Astrocyte (in vitro differentiated cells and primary cell): ENCODE results near the gene DZANK1. TPM values are rescaled to one million over a fixed set of nuclear protein-coding genes. Genes with fewer than 3 reads are reported as not detected.
"Not testable (repeated sequence)": the region's sequence is repeated elsewhere in the genome, so short reads cannot be mapped to it uniquely, and the experiment has no call there.

ENCODE experiments used
- DNase-seq: peaks from one replicate; pipeline ENCODE4 v3.0.0-alpha.2; 2010; ENCODE audit warnings: low read depth
- FAIRE-seq: peaks from 2 replicates; lab custom pipeline; 2011; peaks lifted over from hg19 to GRCh38; lab: Jason Lieb, UNC
- H2AFZ ChIP-seq: 2 replicates; pipeline ENCODE4 v1.6.0; 2012; ENCODE audit warnings: low read depth, low read length, inconsistent platforms
- H3K27ac ChIP-seq: 2 replicates; pipeline ENCODE4 v1.5.1; 2011; ENCODE audit warnings: low read depth, low read length, inconsistent platforms
- H3K27me3 ChIP-seq: 2 replicates; pipeline ENCODE4 v1.6.0; 2011; ENCODE audit warnings: low read length, inconsistent platforms; ENCODE audit not compliant: insufficient read depth
- H3K36me3 ChIP-seq: 2 replicates; pipeline ENCODE4 v1.5.1; 2011; ENCODE audit warnings: low read length, inconsistent platforms; ENCODE audit not compliant: insufficient read depth
- H3K4me1 ChIP-seq: 2 replicates; pipeline ENCODE4 v1.5.1; 2011; ENCODE audit warnings: low read length, inconsistent platforms; ENCODE audit not compliant: insufficient read depth
- H3K4me2 ChIP-seq: 2 replicates; pipeline ENCODE4 v1.6.0; 2012; ENCODE audit warnings: low read length, inconsistent platforms
- H3K4me3 ChIP-seq: 2 replicates; pipeline ENCODE4 v1.5.1; 2011; ENCODE audit warnings: low read depth, mild to moderate bottlenecking, low read length, inconsistent platforms; ENCODE audit not compliant: insufficient read depth
- H3K79me2 ChIP-seq: 2 replicates; pipeline ENCODE4 v1.6.0; 2012; ENCODE audit warnings: mild to moderate bottlenecking, low read length, inconsistent platforms; ENCODE audit not compliant: insufficient read depth
- H3K9ac ChIP-seq: 2 replicates; pipeline ENCODE4 v1.6.0; 2012; ENCODE audit warnings: mild to moderate bottlenecking, low read length, inconsistent platforms
- H3K9me3 ChIP-seq: 2 replicates; pipeline ENCODE4 v1.5.1; 2012; ENCODE audit warnings: low read depth, mild to moderate bottlenecking, low read length, inconsistent platforms; ENCODE audit not compliant: insufficient read depth
- H4K20me1 ChIP-seq: 2 replicates; pipeline ENCODE4 v1.6.0; 2012; ENCODE audit warnings: low read length, inconsistent platforms; ENCODE audit not compliant: insufficient read depth
- H3K27ac Mint-ChIP-seq: one replicate; pipeline ENCODE4 v1.8.0; 2021; ENCODE audit warnings: mild to moderate bottlenecking, mixed read lengths; ENCODE audit not compliant: unreplicated experiment
- H3K27me3 Mint-ChIP-seq: one replicate; pipeline ENCODE4 v1.8.0; 2021; ENCODE audit warnings: low read depth, mixed read lengths; ENCODE audit not compliant: unreplicated experiment
- H3K36me3 Mint-ChIP-seq: one replicate; pipeline ENCODE4 v1.8.0; 2021; ENCODE audit warnings: low read depth, mixed read lengths; ENCODE audit not compliant: unreplicated experiment
- H3K4me1 Mint-ChIP-seq: one replicate; pipeline ENCODE4 v1.8.0; 2021; ENCODE audit warnings: low read depth, mixed read lengths; ENCODE audit not compliant: unreplicated experiment
- H3K4me3 Mint-ChIP-seq: one replicate; pipeline ENCODE4 v1.8.0; 2021; ENCODE audit warnings: mild to moderate bottlenecking, moderate library complexity, mixed read lengths; ENCODE audit not compliant: unreplicated experiment
- H3K9me3 Mint-ChIP-seq: one replicate; pipeline ENCODE4 v1.8.0; 2021; ENCODE audit warnings: mild to moderate bottlenecking, mixed read lengths; ENCODE audit not compliant: unreplicated experiment
- EZH2 ChIP-seq: IDR thresholded peaks from 2 replicates; pipeline ENCODE4 v1.6.1; 2012; ENCODE audit warnings: mild to moderate bottlenecking, low read length, inconsistent platforms; ENCODE audit not compliant: insufficient read depth
- total RNA-seq: library from RNA; stranded (reverse); gene quantifications from 2 replicates; pipeline ENCODE4 v1.2.1, GENCODE V29; 2021
- TF ChIP-seq, protein P1 (sequence below): IDR thresholded peaks from 2 replicates; pipeline ENCODE4 v1.5.1; 2011; ENCODE audit warnings: low read depth, mild to moderate bottlenecking, inconsistent platforms, low read length, moderate library complexity; ENCODE audit not compliant: insufficient read depth

DZANK1 gene
- total RNA-seq, 1 donor from 2014 or later: 3.0 TPM

GRCh38 chr20:18504479-18505060 lies 37.7 kb upstream of the DZANK1 start:
- no peaks in the 10 kb centered on the region for H3K27me3 Mint-ChIP-seq
- H3K27ac Mint-ChIP-seq: no peak overlapping the region
- Histone ChIP-seq H3K4me2 (no peak overlapping the region), H4K20me1 (no peaks in the 10 kb centered on the region), H3K4me3 (no peak overlapping the region), H3K27me3 (peaks cover 6% of the 10 kb centered on the region), H3K9me3 (no peaks in the 10 kb centered on the region), H3K36me3 (peaks cover 3% of the 10 kb centered on the region), H3K9ac (no peak overlapping the region), H3K79me2 (peaks cover 18% of the 10 kb centered on the region), H3K4me1 (peaks cover 8% of the 10 kb centered on the region), H2AFZ (peak overlapping the region; percentile 5), H3K27ac (no peak overlapping the region)
- no peak for TF ChIP-seq EZH2
- TF ChIP-seq, protein P1, sequence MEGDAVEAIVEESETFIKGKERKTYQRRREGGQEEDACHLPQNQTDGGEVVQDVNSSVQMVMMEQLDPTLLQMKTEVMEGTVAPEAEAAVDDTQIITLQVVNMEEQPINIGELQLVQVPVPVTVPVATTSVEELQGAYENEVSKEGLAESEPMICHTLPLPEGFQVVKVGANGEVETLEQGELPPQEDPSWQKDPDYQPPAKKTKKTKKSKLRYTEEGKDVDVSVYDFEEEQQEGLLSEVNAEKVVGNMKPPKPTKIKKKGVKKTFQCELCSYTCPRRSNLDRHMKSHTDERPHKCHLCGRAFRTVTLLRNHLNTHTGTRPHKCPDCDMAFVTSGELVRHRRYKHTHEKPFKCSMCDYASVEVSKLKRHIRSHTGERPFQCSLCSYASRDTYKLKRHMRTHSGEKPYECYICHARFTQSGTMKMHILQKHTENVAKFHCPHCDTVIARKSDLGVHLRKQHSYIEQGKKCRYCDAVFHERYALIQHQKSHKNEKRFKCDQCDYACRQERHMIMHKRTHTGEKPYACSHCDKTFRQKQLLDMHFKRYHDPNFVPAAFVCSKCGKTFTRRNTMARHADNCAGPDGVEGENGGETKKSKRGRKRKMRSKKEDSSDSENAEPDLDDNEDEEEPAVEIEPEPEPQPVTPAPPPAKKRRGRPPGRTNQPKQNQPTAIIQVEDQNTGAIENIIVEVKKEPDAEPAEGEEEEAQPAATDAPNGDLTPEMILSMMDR: no peak
- H3K4me3 Mint-ChIP-seq: no peak overlapping the region
- DNase-seq: no peak
- H3K36me3 Mint-ChIP-seq: peaks cover 2% of the 10 kb centered on the region
- peaks cover 7% of the 10 kb centered on the region for H3K4me1 Mint-ChIP-seq
- H3K9me3 Mint-ChIP-seq: no peaks in the 10 kb centered on the region
- FAIRE-seq: no peak

DNA sequence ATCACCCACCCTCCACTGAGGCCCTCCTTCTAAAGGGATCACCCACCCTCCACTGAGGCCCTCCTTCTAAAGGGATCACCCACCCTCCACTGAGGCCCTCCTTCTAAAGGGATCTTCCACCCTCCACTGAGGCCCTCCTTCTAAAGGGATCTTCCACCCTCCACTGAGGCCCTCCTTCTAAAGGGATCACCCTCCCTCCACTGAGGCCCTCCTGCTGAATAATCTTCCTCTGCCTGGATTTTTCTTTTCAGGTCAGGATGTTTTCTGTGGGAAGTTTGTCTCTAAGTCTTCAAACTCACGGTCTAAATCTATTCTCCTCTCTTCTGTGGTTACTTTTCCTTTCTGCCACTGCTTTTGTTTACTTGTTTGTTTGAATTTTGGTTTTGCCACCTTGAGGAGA lies 34.8 kb upstream of the DZANK1 start:
- not testable (repeated sequence) for H3K27me3 ChIP-seq, H3K4me3 Mint-ChIP-seq, H3K4me3 ChIP-seq

GRCh38 chr20:18497603-18498002 lies 30.8 kb upstream of the DZANK1 start:
- H3K4me2 ChIP-seq: peak overlapping the region; percentile 89
- Mint-ChIP-seq H3K27me3 (no peaks in the 10 kb centered on the region), H3K4me1 (no peaks in the 10 kb centered on the region), H3K27ac (no peak overlapping the region), H3K9me3 (no peaks in the 10 kb centered on the region), H3K4me3 (peak overlapping the region; percentile 95), H3K36me3 (peaks cover 2% of the 10 kb centered on the region)
- FAIRE-seq (no peak), DNase-seq (no peak)
- peaks cover 3% of the 10 kb centered on the region for H3K36me3 ChIP-seq
- no peak for TF ChIP-seq EZH2
- peaks cover 6% of the 10 kb centered on the region for H3K4me1 ChIP-seq
- H3K27me3 ChIP-seq: peaks cover 2% of the 10 kb centered on the region
- no peaks in the 10 kb centered on the region for H4K20me1 ChIP-seq
- peak overlapping the region; percentile 6 for H2AFZ ChIP-seq
- peak overlapping the region; percentile 88 for H3K9ac ChIP-seq
- no peak overlapping the region for H3K4me3 ChIP-seq
- H3K27ac ChIP-seq: no peak overlapping the region
- H3K79me2 ChIP-seq: peaks cover 9% of the 10 kb centered on the region
- H3K9me3 ChIP-seq: no peaks in the 10 kb centered on the region

More for the DNA sequence above, 34.8 kb upstream of the DZANK1 start:
- H3K9ac ChIP-seq, DNase-seq, H3K9me3 Mint-ChIP-seq, FAIRE-seq, H3K27ac ChIP-seq, H3K4me1 ChIP-seq, H3K9me3 ChIP-seq, H3K4me2 ChIP-seq, H3K36me3 Mint-ChIP-seq, H3K4me1 Mint-ChIP-seq, H3K79me2 ChIP-seq, H3K27me3 Mint-ChIP-seq, H4K20me1 ChIP-seq, H2AFZ ChIP-seq, H3K27ac Mint-ChIP-seq, H3K36me3 ChIP-seq: not testable (repeated sequence)
